DOHH2 (cell line): Measurements from ENCODE around the gene MKLN1.
"Not testable (repeated sequence)": the region's sequence is repeated elsewhere in the genome, so short reads cannot be mapped to it uniquely, and the experiment has no call there.

Experiments used
- H3F3A ChIP-seq: fragments of 200-600 bp; sonication (generic), shearing (Covaris generic); 2 replicates; pipeline ENCODE4 v1.6.0; 2016; ENCODE audit warnings: antibody characterized with exemption, mild to moderate bottlenecking; ENCODE audit not compliant: control insufficient read depth, insufficient read depth
- H3K27ac ChIP-seq: fragments of 200-600 bp; sonication (generic); 2 replicates; pipeline ENCODE4 v1.5.1; 2014; ENCODE audit warnings: low read depth, mild to moderate bottlenecking, low read length, moderate library complexity
- H3K27me3 ChIP-seq: fragments of 200-600 bp; sonication (generic); 2 replicates; pipeline ENCODE4 v1.6.1; 2014; ENCODE audit warnings: mild to moderate bottlenecking, low read length, mixed read lengths; ENCODE audit not compliant: control insufficient read depth
- H3K36me3 ChIP-seq: fragments of 200-600 bp; sonication (generic); 2 replicates; pipeline ENCODE4 v1.6.1; 2014; ENCODE audit warnings: mild to moderate bottlenecking, low read length, moderate library complexity, mixed read lengths; ENCODE audit not compliant: control insufficient read depth
- H3K4me1 ChIP-seq: fragments of 200-600 bp; sonication (generic); 2 replicates; pipeline ENCODE4 v1.6.1; 2014; ENCODE audit warnings: mild to moderate bottlenecking, low read length, mixed read lengths; ENCODE audit not compliant: control insufficient read depth
- H3K4me2 ChIP-seq: fragments of 200-600 bp; sonication (generic); 2 replicates; pipeline ENCODE4 v1.6.0; 2014; ENCODE audit warnings: mild to moderate bottlenecking, low read length, moderate library complexity
- H3K4me3 ChIP-seq: fragments of 200-600 bp; sonication (generic); 2 replicates; pipeline ENCODE4 v1.5.1; 2014; ENCODE audit warnings: mild to moderate bottlenecking, low read length, mixed read lengths
- H3K79me2 ChIP-seq: fragments of 200-600 bp; sonication (generic); 2 replicates; pipeline ENCODE4 v1.6.1; 2014; ENCODE audit warnings: mild to moderate bottlenecking, low read length, mixed read lengths; ENCODE audit not compliant: control insufficient read depth
- H3K9me2 ChIP-seq: fragments of 200-600 bp; sonication (generic); replicated peaks from 2 replicates; pipeline ENCODE4 v1.6.1; 2014; ENCODE audit warnings: mild to moderate bottlenecking, low read length, mixed read lengths; ENCODE audit not compliant: control insufficient read depth
- H3K9me3 ChIP-seq: fragments of 200-600 bp; sonication (generic); 2 replicates; pipeline ENCODE4 v1.6.1; 2014; ENCODE audit warnings: antibody characterized with exemption, low read length, mixed read lengths; ENCODE audit not compliant: control insufficient read depth, insufficient read depth
- H4K20me1 ChIP-seq: fragments of 200-600 bp; sonication (generic); 2 replicates; pipeline ENCODE4 v1.6.0; 2014; ENCODE audit warnings: low read depth, mild to moderate bottlenecking, antibody characterized with exemption, low read length, moderate library complexity; ENCODE audit not compliant: control insufficient read depth, insufficient read depth
- EZH2phosphoT487 ChIP-seq: fragments of 200-600 bp; sonication (generic); IDR thresholded peaks from 2 replicates; pipeline ENCODE4 v1.6.1; 2017; ENCODE audit warnings: borderline replicate concordance, mild to moderate bottlenecking, antibody characterized with exemption, low read length, moderate library complexity, mixed read lengths
- TF ChIP-seq, protein P1 (sequence below): fragments of 200-600 bp; sonication (generic); IDR thresholded peaks from one replicate; pipeline ENCODE4 v1.5.1; 2014; ENCODE audit warnings: antibody characterized with exemption, mild to moderate bottlenecking, low read depth, low read length; ENCODE audit not compliant: poor library complexity, severe bottlenecking

MKLN1 gene

GRCh38 chr7:131424219-131424822 lies 96.6 kb downstream of the MKLN1 start:
- H3K4me1 ChIP-seq = peaks cover 9% of the 10 kb centered on the region
- H3K27me3 ChIP-seq = no peaks in the 10 kb centered on the region
- peaks cover 14% of the 10 kb centered on the region; the same call in 1 of the 2 replicates for H3K79me2 ChIP-seq
- H3K36me3 ChIP-seq = peaks cover 30% of the 10 kb centered on the region
- TF ChIP-seq EZH2phosphoT487 = no peak
- TF ChIP-seq, protein P1, sequence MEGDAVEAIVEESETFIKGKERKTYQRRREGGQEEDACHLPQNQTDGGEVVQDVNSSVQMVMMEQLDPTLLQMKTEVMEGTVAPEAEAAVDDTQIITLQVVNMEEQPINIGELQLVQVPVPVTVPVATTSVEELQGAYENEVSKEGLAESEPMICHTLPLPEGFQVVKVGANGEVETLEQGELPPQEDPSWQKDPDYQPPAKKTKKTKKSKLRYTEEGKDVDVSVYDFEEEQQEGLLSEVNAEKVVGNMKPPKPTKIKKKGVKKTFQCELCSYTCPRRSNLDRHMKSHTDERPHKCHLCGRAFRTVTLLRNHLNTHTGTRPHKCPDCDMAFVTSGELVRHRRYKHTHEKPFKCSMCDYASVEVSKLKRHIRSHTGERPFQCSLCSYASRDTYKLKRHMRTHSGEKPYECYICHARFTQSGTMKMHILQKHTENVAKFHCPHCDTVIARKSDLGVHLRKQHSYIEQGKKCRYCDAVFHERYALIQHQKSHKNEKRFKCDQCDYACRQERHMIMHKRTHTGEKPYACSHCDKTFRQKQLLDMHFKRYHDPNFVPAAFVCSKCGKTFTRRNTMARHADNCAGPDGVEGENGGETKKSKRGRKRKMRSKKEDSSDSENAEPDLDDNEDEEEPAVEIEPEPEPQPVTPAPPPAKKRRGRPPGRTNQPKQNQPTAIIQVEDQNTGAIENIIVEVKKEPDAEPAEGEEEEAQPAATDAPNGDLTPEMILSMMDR = peak; percentile 89
- H3K4me3 ChIP-seq = no peak overlapping the region
- H4K20me1 ChIP-seq = peaks cover 6% of the 10 kb centered on the region; the same call in 1 of the 2 replicates
- H3K27ac ChIP-seq = no peak overlapping the region
- H3K9me3 ChIP-seq = no peaks in the 10 kb centered on the region
- no peaks in the 10 kb centered on the region for H3K9me2 ChIP-seq
- H3F3A ChIP-seq = peaks cover 7% of the 10 kb centered on the region
- H3K4me2 ChIP-seq = no peak overlapping the region

GRCh38 chr7:131425992-131426391 lies 98.3 kb downstream of the MKLN1 start:
- Histone ChIP-seq H3F3A (peaks cover 7% of the 10 kb centered on the region), H4K20me1 (peaks cover 6% of the 10 kb centered on the region; the same call in 1 of the 2 replicates)

GRCh38 chr7:131430826-131431225 lies 103.2 kb downstream of the MKLN1 start:
- H3K4me1 ChIP-seq = not testable (repeated sequence)

More at GRCh38 chr7:131425992-131426391, 98.3 kb downstream of the MKLN1 start:
- no peak for TF ChIP-seq EZH2phosphoT487
- TF ChIP-seq, protein P1 = no peak
- peaks cover 36% of the 10 kb centered on the region for H3K36me3 ChIP-seq
- H3K79me2 ChIP-seq = peaks cover 14% of the 10 kb centered on the region; the same call in 1 of the 2 replicates
- H3K4me1 ChIP-seq = peaks cover 9% of the 10 kb centered on the region
- H3K4me3 ChIP-seq = no peak overlapping the region
- no peaks in the 10 kb centered on the region for H3K27me3 ChIP-seq
- no peaks in the 10 kb centered on the region for H3K9me2 ChIP-seq
- no peaks in the 10 kb centered on the region for H3K9me3 ChIP-seq
- H3K4me2 ChIP-seq = no peak overlapping the region
- no peak overlapping the region for H3K27ac ChIP-seq

GRCh38 chr7:131431289-131431688 lies 103.6 kb downstream of the MKLN1 start:
- Histone ChIP-seq H3K27me3 (no peaks in the 10 kb centered on the region), H3K27ac (no peak overlapping the region), H3K4me1 (no peaks in the 10 kb centered on the region), H4K20me1 (no peaks in the 10 kb centered on the region), H3K4me3 (no peak overlapping the region), H3K4me2 (no peak overlapping the region), H3K79me2 (no peaks in the 10 kb centered on the region), H3K9me3 (no peaks in the 10 kb centered on the region), H3K36me3 (peaks cover 66% of the 10 kb centered on the region), H3F3A (no peaks in the 10 kb centered on the region), H3K9me2 (no peaks in the 10 kb centered on the region)
- TF ChIP-seq EZH2phosphoT487 = no peak
- TF ChIP-seq, protein P1 = no peak

More at GRCh38 chr7:131430826-131431225, 103.2 kb downstream of the MKLN1 start:
- H3K9me3 ChIP-seq, H3K79me2 ChIP-seq, H4K20me1 ChIP-seq, H3K4me2 ChIP-seq, H3K27me3 ChIP-seq, H3F3A ChIP-seq, H3K27ac ChIP-seq, H3K4me3 ChIP-seq, H3K9me2 ChIP-seq: not testable (repeated sequence)
- H3K36me3 ChIP-seq = peaks cover 63% of the 10 kb centered on the region
